HCT116 (cell line): Measurements from ENCODE around the gene SECISBP2L.

Experiments used
- POLR2A ChIP-seq: IDR thresholded peaks from 2 replicates; pipeline ENCODE4 v1.7.0; 2011; ENCODE audit warnings: borderline replicate concordance; ENCODE audit not compliant: insufficient read depth, insufficient read length; ENCODE audit errors: extremely low read depth
- SIN3A ChIP-seq: IDR thresholded peaks from 2 replicates; pipeline ENCODE4 v1.6.1; 2012; ENCODE audit warnings: low read depth
- TF ChIP-seq, protein P1 (sequence below), 3 experiments: fragments of 200-600 bp in 1 of 3; sonication (generic) in 1 of 3; IDR thresholded peaks in 2 of 3; conservative IDR thresholded peaks in 1 of 3; 2 replicates each; pipeline ENCODE4 v1.5.1; 2012 to 2017; ENCODE audit warnings: low read depth in 2 of 3, low read length in 2 of 3, antibody characterized with exemption in 1 of 3, borderline replicate concordance in 1 of 3, control low read depth in 1 of 3, mild to moderate bottlenecking in 1 of 3, mixed read lengths in 1 of 3, mixed run types in 1 of 3, moderate library complexity in 1 of 3; ENCODE audit not compliant: insufficient read depth in 1 of 3
- TF ChIP-seq, protein P2 (sequence below): IDR thresholded peaks from 2 replicates; pipeline ENCODE4 v1.6.1; 2012; ENCODE audit warnings: low read depth

DNA sequence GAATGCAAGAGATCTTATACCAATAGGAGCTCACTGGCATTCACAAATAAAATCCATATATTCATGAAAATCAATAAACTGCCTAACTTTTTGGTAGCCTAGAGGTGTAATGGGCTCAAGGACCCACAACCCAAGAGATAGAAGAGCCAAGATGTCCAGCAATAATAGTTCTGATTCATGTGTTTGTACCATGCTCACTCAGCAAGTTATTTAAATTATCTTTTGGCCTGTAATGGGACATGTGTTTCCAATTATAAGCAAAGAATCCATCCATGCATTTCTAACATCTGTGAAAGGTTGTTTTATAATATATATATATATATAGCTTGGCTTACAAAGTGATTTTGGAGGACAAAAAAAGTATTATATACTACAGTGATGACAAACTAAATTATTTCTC is 52.9 kb downstream of the SECISBP2L start:
- TF ChIP-seq, protein P1, sequence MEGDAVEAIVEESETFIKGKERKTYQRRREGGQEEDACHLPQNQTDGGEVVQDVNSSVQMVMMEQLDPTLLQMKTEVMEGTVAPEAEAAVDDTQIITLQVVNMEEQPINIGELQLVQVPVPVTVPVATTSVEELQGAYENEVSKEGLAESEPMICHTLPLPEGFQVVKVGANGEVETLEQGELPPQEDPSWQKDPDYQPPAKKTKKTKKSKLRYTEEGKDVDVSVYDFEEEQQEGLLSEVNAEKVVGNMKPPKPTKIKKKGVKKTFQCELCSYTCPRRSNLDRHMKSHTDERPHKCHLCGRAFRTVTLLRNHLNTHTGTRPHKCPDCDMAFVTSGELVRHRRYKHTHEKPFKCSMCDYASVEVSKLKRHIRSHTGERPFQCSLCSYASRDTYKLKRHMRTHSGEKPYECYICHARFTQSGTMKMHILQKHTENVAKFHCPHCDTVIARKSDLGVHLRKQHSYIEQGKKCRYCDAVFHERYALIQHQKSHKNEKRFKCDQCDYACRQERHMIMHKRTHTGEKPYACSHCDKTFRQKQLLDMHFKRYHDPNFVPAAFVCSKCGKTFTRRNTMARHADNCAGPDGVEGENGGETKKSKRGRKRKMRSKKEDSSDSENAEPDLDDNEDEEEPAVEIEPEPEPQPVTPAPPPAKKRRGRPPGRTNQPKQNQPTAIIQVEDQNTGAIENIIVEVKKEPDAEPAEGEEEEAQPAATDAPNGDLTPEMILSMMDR (IDR thresholded peaks at IDR 0.05 in 2 of 3, conservative IDR thresholded peaks at IDR 0.05 in 1 of 3; ENCODE audit: borderline replicate concordance in 1 of 3, insufficient read depth in 1 of 3, low read depth in 2 of 3, low read length in 2 of 3), result no peak
- TF ChIP-seq POLR2A, result no peak
- no peak for TF ChIP-seq SIN3A
- TF ChIP-seq, protein P2, sequence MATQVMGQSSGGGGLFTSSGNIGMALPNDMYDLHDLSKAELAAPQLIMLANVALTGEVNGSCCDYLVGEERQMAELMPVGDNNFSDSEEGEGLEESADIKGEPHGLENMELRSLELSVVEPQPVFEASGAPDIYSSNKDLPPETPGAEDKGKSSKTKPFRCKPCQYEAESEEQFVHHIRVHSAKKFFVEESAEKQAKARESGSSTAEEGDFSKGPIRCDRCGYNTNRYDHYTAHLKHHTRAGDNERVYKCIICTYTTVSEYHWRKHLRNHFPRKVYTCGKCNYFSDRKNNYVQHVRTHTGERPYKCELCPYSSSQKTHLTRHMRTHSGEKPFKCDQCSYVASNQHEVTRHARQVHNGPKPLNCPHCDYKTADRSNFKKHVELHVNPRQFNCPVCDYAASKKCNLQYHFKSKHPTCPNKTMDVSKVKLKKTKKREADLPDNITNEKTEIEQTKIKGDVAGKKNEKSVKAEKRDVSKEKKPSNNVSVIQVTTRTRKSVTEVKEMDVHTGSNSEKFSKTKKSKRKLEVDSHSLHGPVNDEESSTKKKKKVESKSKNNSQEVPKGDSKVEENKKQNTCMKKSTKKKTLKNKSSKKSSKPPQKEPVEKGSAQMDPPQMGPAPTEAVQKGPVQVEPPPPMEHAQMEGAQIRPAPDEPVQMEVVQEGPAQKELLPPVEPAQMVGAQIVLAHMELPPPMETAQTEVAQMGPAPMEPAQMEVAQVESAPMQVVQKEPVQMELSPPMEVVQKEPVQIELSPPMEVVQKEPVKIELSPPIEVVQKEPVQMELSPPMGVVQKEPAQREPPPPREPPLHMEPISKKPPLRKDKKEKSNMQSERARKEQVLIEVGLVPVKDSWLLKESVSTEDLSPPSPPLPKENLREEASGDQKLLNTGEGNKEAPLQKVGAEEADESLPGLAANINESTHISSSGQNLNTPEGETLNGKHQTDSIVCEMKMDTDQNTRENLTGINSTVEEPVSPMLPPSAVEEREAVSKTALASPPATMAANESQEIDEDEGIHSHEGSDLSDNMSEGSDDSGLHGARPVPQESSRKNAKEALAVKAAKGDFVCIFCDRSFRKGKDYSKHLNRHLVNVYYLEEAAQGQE, result no peak
